GM21619 (cell line): ENCODE measurements around the gene MLLT10.
"Not testable (repeated sequence)": the region's sequence is repeated elsewhere in the genome, so short reads cannot be mapped to it uniquely, and the experiment has no call there.

ENCODE experiments used
- ATAC-seq: cut with Tn5 transposase; IDR thresholded peaks from one replicate; pipeline ENCODE4 v1.9.1; 2021; ENCODE audit not compliant: unreplicated experiment

MLLT10 gene

DNA sequence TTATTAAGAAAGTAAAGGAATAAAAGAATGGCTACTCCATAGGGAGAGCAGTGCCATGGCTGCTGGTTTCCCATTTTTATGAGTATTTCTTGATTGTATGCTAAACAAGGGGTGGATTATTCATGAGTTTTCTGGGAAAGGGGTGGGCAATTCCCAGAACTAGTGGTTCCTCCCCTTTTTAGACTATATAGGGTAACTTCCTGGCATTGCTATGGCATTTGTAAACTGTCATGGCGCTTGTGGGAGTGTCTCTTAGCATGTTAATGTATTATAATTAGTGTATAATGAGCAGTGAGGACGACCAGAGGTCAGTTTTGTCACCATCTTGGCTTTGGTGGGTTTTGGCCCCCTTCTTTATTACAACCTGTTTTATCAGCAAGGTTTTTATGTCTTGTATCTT, 40.5 kb downstream of the MLLT10 start:
- ATAC-seq: not testable (repeated sequence)

DNA sequence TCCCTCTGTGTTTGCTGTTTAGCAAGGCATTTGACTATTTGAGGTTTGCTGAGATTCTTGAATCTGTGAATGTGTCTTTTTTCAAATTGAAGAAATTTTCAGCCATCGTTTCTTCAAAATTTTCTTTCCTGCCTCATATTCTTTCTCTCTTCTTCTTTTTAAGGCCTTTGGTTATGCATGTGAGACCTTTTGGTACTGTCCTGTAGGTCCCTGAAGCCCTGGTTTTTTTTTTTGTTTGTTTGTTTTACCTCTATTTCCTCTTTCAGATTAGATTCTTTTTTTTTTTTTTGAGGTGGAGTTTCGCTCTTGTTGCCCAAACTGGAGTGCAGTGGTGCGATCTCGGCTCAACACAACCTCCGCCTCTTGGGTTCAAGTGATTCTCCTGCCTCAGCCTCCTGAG, 45.3 kb downstream of the MLLT10 start:
- ATAC-seq: no peak

DNA sequence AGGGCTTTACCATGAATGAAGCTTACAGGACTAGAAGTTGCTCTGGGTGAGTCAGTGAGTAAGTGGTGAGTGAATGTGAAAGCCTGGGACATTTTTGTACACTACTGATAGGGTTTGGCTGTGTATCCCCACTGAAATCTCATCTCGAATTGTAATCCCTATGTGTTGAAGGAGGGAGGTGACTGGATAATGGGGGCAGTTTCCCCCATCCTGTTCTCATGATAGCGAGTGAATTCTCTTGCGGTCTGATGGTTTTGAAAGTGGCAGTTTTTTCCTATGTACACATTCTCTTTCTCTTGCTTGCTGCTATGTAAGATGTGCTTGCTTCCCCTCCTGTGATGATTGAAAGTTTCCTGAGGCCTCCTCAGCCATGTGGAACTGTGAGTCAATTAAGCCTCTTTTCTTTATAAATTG, 47.4 kb downstream of the MLLT10 start:
- ATAC-seq: peak; percentile 72

DNA sequence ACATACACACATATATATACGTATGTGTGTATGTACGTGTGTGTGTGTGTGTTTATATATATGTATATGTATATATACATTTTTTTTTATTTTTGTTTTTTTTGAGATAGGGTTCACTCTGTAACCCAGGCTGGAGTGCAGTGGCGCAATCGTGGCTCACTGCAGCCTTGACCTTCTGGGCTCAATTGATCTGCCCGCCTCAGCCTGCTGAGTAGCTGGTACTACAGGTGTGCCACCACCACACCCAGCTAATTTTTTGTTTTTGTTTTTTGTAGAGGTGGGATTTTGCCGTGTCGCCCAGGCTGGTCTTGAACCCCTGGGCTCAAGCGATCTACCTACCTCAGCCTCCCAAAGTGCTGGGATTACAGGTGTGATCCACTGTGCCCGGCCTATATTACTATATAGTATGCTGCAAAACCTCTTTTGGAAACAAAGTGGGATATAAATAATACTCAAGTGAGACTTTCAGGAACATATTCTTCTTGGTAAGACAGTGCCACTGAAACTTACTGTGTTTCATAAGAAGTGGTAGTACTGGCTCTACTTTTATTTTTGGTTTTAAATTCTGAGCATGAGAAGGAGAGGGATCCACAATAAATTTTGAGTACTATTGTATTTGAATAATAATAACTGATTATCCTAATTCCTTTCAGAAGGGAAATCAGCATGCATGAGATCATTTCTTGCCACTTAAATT, 51.0 kb downstream of the MLLT10 start:
- ATAC-seq: no peak

DNA sequence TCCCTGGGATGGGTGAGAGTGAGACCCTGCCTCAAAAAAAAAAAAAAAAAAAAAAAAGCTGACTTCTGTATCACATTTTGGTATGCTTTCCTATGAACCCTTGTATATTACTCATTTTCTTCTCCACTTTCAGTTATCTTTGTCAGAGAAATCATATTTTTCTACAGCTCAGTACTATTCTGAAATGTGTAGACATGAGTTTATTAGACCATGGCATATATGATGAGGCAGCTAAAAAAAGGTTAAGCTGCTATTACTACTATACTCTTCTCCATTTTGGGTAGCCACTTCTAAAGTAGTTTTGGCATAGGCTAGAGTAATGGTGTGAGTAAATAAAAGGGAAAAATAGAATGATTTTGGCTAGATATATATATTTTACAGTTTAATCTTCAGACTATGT, 53.4 kb downstream of the MLLT10 start:
- no peak for ATAC-seq

DNA sequence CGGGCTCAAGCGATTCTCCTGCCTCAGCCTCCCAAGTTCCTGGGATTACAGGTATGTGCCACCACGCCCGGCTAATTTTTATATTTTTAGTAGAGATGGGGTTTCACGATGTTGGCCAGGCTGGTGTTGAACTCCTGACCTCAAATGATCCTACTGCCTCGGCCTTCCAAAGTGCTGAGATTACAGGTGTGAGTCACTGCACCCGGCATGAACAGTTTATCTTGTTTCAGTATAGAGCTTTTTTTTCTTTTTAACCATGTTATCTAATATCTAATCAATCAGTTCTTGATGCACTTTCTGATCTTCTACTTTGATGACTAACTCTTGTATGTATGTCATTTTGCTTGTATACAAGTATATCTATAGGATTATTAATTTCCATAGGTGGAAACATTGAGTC, 54.1 kb downstream of the MLLT10 start:
- ATAC-seq: not testable (repeated sequence)

DNA sequence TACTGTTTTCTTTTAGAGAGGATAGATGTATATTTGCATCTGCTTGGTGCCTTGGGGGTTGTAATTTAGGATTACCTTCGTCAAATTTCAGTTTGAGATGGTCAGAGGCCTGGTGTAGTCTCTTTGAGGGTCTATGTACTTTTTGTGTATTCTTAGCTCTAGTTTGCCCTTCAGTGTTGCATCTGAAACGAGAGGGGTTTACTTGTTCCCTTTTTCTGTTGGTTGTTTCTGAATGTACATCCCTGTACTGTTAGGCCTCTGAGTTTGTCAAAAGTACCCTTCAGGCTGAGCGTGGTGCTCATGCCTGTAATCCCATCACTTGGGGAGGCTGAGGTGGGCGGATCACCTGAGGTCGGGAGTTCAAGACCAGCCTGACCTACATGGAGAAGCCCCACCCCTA, 60.0 kb downstream of the MLLT10 start:
- ATAC-seq: no peak

DNA sequence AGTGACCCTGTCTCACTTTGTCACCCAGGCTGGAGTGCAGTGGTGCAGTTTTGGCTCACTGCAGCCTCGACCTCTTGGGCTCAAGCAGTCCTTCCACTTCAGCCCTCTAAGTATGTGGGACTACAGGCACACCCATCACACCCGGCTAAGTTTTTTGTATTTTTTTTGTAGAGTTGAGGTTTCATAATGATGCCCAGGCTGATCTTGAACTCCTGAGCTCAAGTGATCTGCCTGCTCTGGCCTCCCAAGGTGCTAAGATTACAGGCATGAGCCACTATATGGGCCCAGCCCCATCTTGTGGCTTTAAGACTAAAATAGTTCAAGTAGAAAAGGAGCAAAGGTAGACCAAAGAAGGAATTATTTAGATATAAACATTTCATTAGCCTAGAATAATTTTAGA, 65.5 kb downstream of the MLLT10 start:
- no peak for ATAC-seq

DNA sequence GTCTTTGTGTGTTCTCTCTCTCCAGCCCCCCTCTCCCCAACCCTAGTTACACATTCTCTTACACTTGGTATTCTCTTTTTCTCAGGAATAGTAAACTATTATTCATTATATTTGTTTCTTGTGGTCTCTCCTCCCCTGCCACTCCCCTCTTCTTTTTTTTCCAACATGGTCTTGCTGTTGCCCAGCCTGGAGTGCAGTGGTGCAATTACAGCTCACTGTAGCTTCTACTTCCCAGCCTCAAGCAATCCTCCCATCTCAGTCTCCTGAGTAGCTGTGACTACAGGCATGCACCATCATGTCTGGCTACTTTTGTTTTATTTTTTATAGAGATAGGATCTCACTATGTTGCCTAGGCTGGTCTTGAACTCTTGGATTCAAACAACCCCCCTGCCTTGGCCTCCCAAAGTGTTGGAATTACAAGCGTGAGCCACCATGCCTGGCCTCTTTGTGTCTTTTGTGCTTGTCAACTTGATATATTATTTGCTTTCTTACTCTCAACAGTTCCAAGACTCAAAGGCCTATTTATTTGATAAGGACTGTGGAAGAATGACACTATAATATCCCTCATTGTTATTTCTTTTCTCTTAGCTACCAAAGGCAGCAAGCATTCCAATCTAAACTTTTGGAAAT, 66.9 kb downstream of the MLLT10 start:
- no peak for ATAC-seq

DNA sequence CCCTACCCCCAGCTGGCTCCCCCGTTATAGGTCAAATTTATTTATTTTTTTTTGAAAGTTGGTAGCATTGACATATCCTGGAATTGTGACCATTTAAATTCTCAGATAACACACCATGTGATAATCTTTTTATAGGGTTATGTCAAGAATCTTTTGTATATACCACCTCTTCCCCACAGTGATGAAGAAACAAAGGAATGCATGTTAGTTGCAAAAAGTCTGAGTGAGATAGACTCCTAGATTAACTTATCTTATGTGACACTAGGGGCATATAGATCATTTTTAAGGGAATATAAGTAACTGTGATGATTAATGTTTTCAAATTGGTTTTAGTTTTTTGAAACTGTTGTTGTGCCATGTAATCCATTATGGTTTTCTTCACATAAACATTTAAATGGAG, 68.3 kb downstream of the MLLT10 start:
- no peak for ATAC-seq

DNA sequence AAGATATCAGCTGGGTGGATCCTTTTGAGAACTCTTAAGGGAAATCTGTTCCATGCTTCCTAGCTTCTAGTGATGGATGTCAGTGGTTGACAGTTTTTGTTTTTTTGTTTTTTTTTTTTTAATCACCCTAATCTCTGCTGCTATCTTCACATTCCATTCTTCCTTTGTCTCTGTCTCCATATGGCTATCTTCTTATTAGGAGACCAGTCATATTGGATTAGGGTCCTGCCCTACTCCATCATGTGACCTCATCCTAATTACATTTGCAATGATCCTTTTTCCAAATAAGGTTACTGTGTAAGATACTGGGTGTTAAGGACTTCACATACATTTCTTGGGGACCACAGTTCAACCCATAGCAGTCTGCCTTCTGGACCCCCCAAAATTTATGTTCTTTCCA, 69.7 kb downstream of the MLLT10 start:
- no peak for ATAC-seq

DNA sequence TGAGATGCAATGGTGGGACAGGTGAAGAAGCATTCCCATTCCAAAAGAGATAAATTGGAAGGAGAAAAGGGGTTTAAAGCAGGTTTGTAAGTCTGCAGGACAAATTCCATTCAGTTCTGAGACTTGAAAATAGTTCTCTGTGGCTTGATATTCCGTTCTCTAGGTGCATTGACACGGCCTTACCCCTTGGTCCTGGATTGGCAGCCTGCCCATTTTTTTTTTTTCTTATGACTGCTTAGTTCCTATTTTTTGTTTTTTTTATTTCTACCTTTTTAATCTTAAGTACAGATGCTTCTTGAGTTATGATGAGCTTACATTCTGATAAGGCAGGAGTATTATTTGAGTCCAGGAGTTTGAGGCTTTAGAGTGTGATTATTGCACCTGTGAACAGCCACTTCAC, 70.6 kb downstream of the MLLT10 start:
- ATAC-seq: no peak

DNA sequence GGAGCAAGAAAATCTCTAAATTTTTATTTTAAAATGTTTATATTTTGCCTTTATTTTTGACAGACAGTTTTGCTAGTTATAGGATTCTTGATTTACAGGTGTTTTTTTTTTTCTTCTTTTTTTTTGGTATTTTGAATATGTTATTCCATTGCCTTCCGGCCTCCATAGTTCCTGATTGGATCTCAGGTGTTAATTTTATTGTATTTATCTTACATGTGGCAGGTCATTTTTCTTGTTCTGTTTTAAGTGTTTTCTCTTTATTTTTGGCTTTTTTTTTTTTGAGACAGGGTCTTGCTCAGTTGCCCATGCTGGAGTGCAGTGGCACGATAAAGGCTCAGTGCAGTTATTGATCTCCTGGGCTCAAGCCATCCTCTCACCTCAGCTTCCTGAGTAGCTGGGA, 73.9 kb downstream of the MLLT10 start:
- ATAC-seq: no peak

DNA sequence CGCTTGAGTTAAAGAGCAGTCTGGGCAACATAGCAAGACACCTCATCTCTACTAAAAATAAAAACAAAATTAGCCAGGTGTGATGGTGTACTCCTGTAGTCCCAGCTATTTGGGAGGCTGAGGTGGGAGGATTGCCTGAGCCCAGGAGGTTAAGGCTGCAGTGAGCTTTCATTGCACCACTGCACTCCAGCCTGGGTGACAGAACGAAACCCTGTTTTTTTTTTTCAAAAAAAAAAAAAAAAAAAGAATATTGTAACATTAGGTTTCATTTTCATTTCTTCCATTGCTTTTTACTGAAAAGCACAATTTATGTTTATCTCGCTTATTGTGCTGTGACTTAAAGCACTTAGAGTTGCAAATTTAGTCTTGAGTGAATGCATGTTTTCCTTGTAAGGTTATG, 80.0 kb downstream of the MLLT10 start:
- ATAC-seq: peak; percentile 49

DNA sequence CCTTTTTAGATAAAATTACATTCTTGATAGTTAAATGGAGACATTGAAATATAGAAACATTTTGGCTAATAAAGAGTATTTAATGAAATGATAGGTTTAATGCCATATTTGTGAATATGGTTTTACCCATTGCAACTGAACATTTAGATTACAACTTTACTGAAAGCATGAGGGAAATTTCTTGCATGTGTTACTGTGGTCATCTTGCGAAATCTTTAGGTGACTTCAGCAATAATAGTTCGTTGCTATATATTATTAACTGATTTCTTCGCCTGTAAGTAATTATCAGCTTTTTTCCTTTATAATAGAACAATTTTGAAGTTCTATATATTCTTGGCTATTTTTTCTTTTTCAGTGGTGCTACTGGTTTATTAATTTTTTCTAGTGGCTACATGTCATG, 83.2 kb downstream of the MLLT10 start:
- no peak for ATAC-seq

DNA sequence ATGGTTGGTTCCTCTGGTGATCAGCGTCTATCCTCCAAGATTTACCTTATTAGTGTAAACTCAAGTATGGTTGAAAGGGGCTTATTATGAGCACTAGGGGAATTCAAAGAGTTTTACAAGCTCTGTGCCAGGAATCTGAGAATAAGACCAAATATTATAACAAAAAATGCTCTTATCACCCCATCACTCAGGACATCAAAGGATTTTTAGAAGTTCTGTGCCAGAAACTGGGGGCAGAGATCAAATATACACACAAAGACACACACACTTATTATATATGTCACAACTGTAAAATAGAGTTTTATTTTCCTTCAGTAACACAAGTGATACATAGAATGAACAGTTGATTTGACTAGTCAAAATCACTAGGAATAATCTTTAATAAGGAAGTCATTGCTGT, 89.3 kb downstream of the MLLT10 start:
- ATAC-seq: no peak

DNA sequence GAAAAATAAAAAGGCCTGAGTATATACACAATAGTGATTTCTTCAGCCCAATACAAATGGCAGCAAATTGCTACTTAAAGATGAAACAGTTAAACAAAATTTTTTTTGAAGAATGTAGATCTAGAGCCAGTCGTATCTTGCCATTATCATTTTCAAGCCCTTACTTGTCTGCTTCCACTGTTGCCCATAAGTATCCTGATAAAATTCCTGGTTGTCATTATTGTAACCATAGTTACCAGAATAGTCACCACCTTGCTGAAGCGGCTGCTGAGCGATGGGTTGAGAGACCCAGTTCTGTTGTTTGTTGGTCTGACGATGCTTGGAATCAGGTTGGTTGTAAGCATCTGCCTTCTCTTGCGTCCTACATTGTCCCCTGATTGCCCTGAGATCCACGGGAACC, 90.4 kb downstream of the MLLT10 start:
- ATAC-seq: not testable (repeated sequence)

DNA sequence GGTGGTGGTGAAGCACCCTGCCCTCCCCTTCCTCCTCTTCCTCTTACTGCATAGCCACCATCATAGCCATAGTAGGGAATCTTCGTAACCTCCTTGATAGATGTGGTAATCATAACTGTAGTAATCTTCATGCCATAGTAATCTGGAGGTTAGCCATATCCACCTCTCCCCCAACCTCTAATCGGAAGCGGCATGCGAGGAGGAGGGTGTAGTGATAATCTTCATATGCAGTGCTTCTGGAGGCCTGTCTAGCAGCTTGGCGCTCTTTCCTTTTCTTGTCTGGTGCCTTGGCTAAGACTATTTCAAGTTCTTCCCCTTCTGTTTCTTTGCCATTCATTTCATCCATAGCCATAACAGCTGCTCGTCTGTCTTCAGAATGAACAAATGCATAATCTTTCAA, 90.9 kb downstream of the MLLT10 start:
- no peak for ATAC-seq

DNA sequence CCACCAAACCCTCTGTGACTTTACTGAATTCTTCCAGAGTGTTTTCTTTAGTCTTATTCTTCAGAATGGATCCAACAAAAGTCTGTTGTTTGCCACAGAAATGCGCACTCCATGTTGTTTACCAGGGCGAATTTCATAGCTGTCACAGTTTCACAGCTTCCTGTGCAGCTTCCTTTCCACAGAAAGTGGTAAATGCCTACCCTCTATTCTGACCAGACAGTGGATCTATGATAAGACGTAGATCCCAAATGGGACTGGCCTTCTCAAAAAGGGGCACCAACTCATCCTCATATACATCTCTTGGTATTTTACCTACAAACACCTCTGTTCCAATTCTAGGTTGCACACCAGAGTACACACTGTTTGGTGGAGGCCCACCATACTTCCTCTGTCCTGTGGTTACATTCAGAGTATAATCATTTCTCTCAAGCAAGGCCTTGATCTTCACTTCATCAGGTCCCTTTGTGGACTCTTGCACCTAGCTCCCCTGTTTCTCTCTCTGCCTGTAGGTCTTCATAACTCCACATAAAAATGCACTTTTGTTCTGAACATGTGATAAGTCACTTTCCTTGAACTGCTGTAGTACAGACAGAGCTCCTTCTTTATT, 91.7 kb downstream of the MLLT10 start:
- no peak for ATAC-seq

DNA sequence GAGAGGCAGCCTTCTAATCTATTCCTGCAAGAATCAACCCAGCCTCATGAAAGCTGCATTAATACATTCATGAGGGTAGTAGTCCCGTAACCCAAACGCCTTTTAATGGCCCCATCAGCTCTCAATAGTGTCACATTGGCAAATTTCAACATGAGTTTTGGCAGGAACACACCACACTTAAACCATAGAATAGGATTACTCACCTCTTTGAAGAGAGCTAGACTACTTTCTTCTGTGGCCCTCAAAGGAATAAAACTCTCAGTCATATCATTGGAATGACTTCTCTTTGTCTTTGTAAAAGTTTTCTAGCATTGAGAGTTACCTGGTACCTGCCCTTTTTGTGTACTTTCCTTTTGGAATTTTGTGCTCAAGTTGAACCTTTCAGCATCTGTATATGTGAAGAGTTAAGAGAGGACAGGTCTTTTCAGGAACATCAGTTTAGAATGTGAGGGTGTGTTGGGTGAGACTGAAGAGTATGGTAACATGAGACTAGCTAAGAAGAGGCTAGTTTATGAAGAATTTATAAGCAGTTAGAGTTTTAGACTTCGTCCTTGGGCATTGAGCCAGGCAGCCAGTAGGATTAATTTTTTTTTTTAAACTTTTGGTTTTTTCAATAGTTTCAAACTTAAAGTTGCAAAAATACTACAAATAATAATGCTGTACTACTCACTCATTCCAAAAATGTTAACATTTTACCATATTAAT, 92.6 kb downstream of the MLLT10 start:
- ATAC-seq: no peak

DNA sequence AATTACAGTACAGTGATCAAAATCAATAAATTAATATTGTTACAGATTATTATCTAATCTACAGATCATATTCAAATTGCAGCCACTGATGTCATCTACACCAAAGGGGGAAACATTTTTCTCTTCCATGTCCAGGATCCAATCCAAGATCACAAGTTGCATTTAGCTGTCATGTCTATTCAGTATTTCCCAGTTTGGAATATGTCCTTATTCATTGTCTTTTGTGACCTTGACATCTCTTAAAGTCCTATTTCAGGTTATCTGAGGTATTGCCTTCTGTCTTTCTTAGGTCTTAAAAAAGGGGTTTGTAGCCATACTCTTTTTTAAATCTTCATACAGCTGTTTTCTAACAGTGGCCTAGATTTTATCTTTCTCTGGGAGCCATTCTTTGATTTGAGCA, 93.3 kb downstream of the MLLT10 start:
- ATAC-seq: no peak

DNA sequence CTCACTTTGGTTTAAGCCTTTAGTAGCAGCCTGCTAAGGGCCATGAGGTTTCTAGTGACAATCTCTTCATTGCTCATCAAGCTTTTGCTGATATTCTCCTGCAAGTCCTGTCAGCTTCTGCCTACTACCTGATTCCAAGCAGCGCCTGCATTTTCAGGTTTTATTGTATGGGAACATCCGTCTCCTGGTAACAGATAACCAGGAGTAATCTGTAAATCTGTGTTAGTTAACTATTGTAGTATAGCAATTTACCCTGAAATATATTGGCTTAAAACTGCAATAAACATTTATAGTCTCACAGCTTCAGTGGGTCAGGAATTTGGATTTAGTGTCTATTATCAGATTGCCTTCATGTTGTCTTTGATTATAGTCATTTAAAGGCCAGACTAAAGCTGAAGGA, 94.0 kb downstream of the MLLT10 start:
- ATAC-seq: no peak
